Liver (tissue), 9 donors: ENCODE data around the gene CHTF18. TPM values are rescaled to one million over a fixed set of nuclear protein-coding genes. Genes with fewer than 3 reads are reported as not detected.

Experiments used
- DNase-seq: peaks from one replicate; pipeline ENCODE4 v3.0.0-alpha.2; 2017; ENCODE audit warnings: low spot score
- H3K27ac ChIP-seq, 2 donors: one replicate each; pipeline ENCODE4 v1.7.0; 2013; ENCODE audit warnings: inconsistent platforms in 2 of 2, low read length in 2 of 2, control low read depth in 1 of 2, low read depth in 1 of 2, mild to moderate bottlenecking in 1 of 2
- H3K27me3 ChIP-seq, 4 donors: one replicate each; pipeline versions ENCODE4 v1.6.1 to v1.7.0; 2013; ENCODE audit warnings: low read length in 3 of 4, inconsistent platforms in 1 of 4, mild to moderate bottlenecking in 1 of 4, moderate library complexity in 1 of 4; ENCODE audit not compliant: control insufficient read depth in 4 of 4, insufficient read depth in 4 of 4
- H3K36me3 ChIP-seq, 4 donors: one replicate each; pipeline versions ENCODE4 v1.6.1 to v1.7.0; 2013; ENCODE audit warnings: low read length in 3 of 4, mild to moderate bottlenecking in 3 of 4, low read depth in 1 of 4, moderate library complexity in 1 of 4; ENCODE audit not compliant: control insufficient read depth in 4 of 4, insufficient read depth in 3 of 4
- H3K4me1 ChIP-seq, 4 donors: one replicate each; pipeline versions ENCODE4 v1.6.1 to v1.7.0; 2013; ENCODE audit warnings: low read length in 3 of 4, mild to moderate bottlenecking in 3 of 4, moderate library complexity in 1 of 4; ENCODE audit not compliant: control insufficient read depth in 4 of 4, insufficient read depth in 4 of 4
- H3K4me3 ChIP-seq, 3 donors: one replicate each; pipeline versions ENCODE4 v1.6.1 to v1.7.0; 2013; ENCODE audit warnings: low read length in 3 of 3, control low read depth in 1 of 3, low read depth in 1 of 3, mild to moderate bottlenecking in 1 of 3
- H3K9ac ChIP-seq, 2 donors: one replicate each; pipeline ENCODE4 v1.7.0; 2013; ENCODE audit warnings: low read length in 2 of 2, mild to moderate bottlenecking in 2 of 2, moderate library complexity in 2 of 2, control low read depth in 1 of 2, low read depth in 1 of 2
- H3K9me3 ChIP-seq, 4 donors: one replicate each; pipeline versions ENCODE4 v1.6.1 to v1.7.0; 2013; ENCODE audit warnings: low read length in 3 of 4; ENCODE audit not compliant: control insufficient read depth in 4 of 4
- ATF3 ChIP-seq: IDR thresholded peaks from 2 replicates; pipeline ENCODE4 v1.6.1; 2016; ENCODE audit warnings: antibody characterized with exemption
- CTCF ChIP-seq: fragments of 150-350 bp; IDR thresholded peaks from 2 replicates; pipeline ENCODE4 v1.5.1; 2017; ENCODE audit warnings: improper control_type of control experiment, low read depth, low read length; ENCODE audit not compliant: missing input control
- EGR1 ChIP-seq, 2 donors: IDR thresholded peaks; 2 replicates each; pipeline ENCODE4 v1.6.1; 2016 to 2018; ENCODE audit warnings: antibody characterized with exemption in 2 of 2, low read depth in 2 of 2
- FOXA1 ChIP-seq: IDR thresholded peaks from 2 replicates; pipeline ENCODE4 v1.6.1; 2016; ENCODE audit warnings: antibody characterized with exemption
- FOXA2 ChIP-seq: IDR thresholded peaks from 2 replicates; pipeline ENCODE4 v1.6.1; 2016; ENCODE audit warnings: antibody characterized with exemption
- GABPA ChIP-seq, 2 donors: IDR thresholded peaks in 1 of 2; conservative IDR thresholded peaks in 1 of 2; 2 replicates each; pipeline ENCODE4 v1.6.1; 2016; ENCODE audit warnings: antibody characterized with exemption in 2 of 2, mild to moderate bottlenecking in 1 of 2, moderate library complexity in 1 of 2
- HNF4A ChIP-seq, 2 donors: conservative IDR thresholded peaks; 2 replicates each; pipeline ENCODE4 v1.6.1; 2016; ENCODE audit warnings: antibody characterized with exemption in 2 of 2, mild to moderate bottlenecking in 2 of 2
- HNF4G ChIP-seq: IDR thresholded peaks from 2 replicates; pipeline ENCODE4 v1.6.1; 2016; ENCODE audit warnings: antibody characterized with exemption
- JUND ChIP-seq, 2 donors: IDR thresholded peaks; 2 replicates each; pipeline ENCODE4 v1.6.1; 2016; ENCODE audit warnings: antibody characterized with exemption in 2 of 2
- MAX ChIP-seq: IDR thresholded peaks from 2 replicates; pipeline ENCODE4 v1.6.1; 2016; ENCODE audit warnings: antibody characterized with exemption
- NR2F2 ChIP-seq: IDR thresholded peaks from 2 replicates; pipeline ENCODE4 v1.6.1; 2016; ENCODE audit warnings: antibody characterized with exemption
- RAD21 ChIP-seq, 2 donors: IDR thresholded peaks; 2 replicates each; pipeline ENCODE4 v1.6.1; 2016; ENCODE audit warnings: antibody characterized with exemption in 2 of 2, mild to moderate bottlenecking in 2 of 2
- REST ChIP-seq: IDR thresholded peaks from 2 replicates; pipeline ENCODE4 v1.6.1; 2016; ENCODE audit warnings: antibody characterized with exemption, mild to moderate bottlenecking
- RXRA ChIP-seq, 2 donors: IDR thresholded peaks; 2 replicates each; pipeline ENCODE4 v1.6.1; 2017 to 2018; ENCODE audit warnings: antibody characterized with exemption in 2 of 2, mild to moderate bottlenecking in 1 of 2
- SP1 ChIP-seq: IDR thresholded peaks from 2 replicates; pipeline ENCODE4 v1.6.1; 2018; ENCODE audit warnings: antibody characterized with exemption, mild to moderate bottlenecking
- TAF1 ChIP-seq: conservative IDR thresholded peaks from 2 replicates; pipeline ENCODE4 v1.6.1; 2016; ENCODE audit warnings: antibody characterized with exemption, mild to moderate bottlenecking
- YY1 ChIP-seq: IDR thresholded peaks from 2 replicates; pipeline ENCODE4 v1.6.1; 2016; ENCODE audit warnings: antibody characterized with exemption, mild to moderate bottlenecking
- ZBTB33 ChIP-seq: IDR thresholded peaks from 2 replicates; pipeline ENCODE4 v1.6.1; 2016; ENCODE audit warnings: antibody characterized with exemption
- WGBS: extraction: QIAGEN DNeasy Blood & Tissue Kit; methylation state at CpG from one replicate; pipeline ENCODE4 v1.1.7; 2013; 5-methylcytosine and 5-hydroxymethylcytosine counted together
- polyA plus RNA-seq, 2 donors: library from polyadenylated mRNA; stranded (reverse) in 1 of 2; unstranded in 1 of 2; fragments of 200-250 nt in 1 of 2; fragments of >200 nt in 1 of 2; fragmentation: Nextera tagmentation in 1 of 2; extraction: Ambion mirVana in 1 of 2; gene quantifications; one replicate each; pipeline versions ENCODE4 v1.2.1 to v1.2.3, GENCODE V29; 2013 to 2015
- total RNA-seq, 2 donors: library from RNA; depleted of rRNA; stranded (reverse); fragments of >200 nt; gene quantifications; one replicate each; pipeline ENCODE4 v1.2.3, GENCODE V29; 2014
- donor health status: healthy.
- donor health status: healthy.
- donor health status: healthy.
- donor health status: healthy.
- donor health status: healthy.

CHTF18 gene
- total and polyA plus RNA-seq, 4 donors: 1.7 to 15.6 (median 3.9) TPM

GRCh38 chr16:762595-763268 lies 25.7 kb upstream of the CHTF18 start:
- no peak for DNase-seq

More at GRCh38 chr16:762595-763268, 25.7 kb upstream of the CHTF18 start:
- Histone ChIP-seq H3K9me3 (no peaks in the 10 kb centered on the region), H3K4me3 (no peak overlapping the region), H3K9ac (no peak overlapping the region), H3K27me3 (no peaks in the 10 kb centered on the region), H3K27ac (no peak overlapping the region), H3K4me1 (peaks cover 0 to 1% (median 0%) of the 10 kb centered on the region in 4 donors), H3K36me3 (no peaks in the 10 kb centered on the region)
- TF ChIP-seq FOXA2 (no peak), EGR1 (IDR thresholded peaks at IDR 0.05; ENCODE audit: low read depth in 2 of 2) (no peak), NR2F2 (no peak), ZBTB33 (no peak), RAD21 (IDR thresholded peaks at IDR 0.05) (no peak), MAX (no peak), REST (no peak), TAF1 (no peak), JUND (IDR thresholded peaks at IDR 0.05) (no peak), ATF3 (no peak), RXRA (IDR thresholded peaks at IDR 0.05) (no peak), HNF4G (no peak), SP1 (no peak), FOXA1 (no peak), HNF4A (conservative IDR thresholded peaks at IDR 0.05) (no peak), GABPA (IDR thresholded peaks at IDR 0.05 in 1 of 2, conservative IDR thresholded peaks at IDR 0.05 in 1 of 2) (no peak), YY1 (no peak), CTCF (no peak)
- WGBS: 72% methylated on average over 17 of the region's 17 CpGs
